Liver (tissue), 9 donors: ENCODE measurements around the gene ANKRA2. TPM values are rescaled to one million over a fixed set of nuclear protein-coding genes. Genes with fewer than 3 reads are reported as not detected.
A peak's percentile ranks its signal among the peaks of the same experiment; 100 is the strongest.

Source experiments
- DNase-seq: peaks from one replicate; pipeline ENCODE4 v3.0.0-alpha.2; 2017; ENCODE audit warnings: low spot score
- H3K27ac ChIP-seq, 2 donors: one replicate each; pipeline ENCODE4 v1.7.0; 2013; ENCODE audit warnings: inconsistent platforms in 2 of 2, low read length in 2 of 2, control low read depth in 1 of 2, low read depth in 1 of 2, mild to moderate bottlenecking in 1 of 2
- H3K27me3 ChIP-seq, 4 donors: one replicate each; pipeline versions ENCODE4 v1.6.1 to v1.7.0; 2013; ENCODE audit warnings: low read length in 3 of 4, inconsistent platforms in 1 of 4, mild to moderate bottlenecking in 1 of 4, moderate library complexity in 1 of 4; ENCODE audit not compliant: control insufficient read depth in 4 of 4, insufficient read depth in 4 of 4
- H3K36me3 ChIP-seq, 4 donors: one replicate each; pipeline versions ENCODE4 v1.6.1 to v1.7.0; 2013; ENCODE audit warnings: low read length in 3 of 4, mild to moderate bottlenecking in 3 of 4, low read depth in 1 of 4, moderate library complexity in 1 of 4; ENCODE audit not compliant: control insufficient read depth in 4 of 4, insufficient read depth in 3 of 4
- H3K4me1 ChIP-seq, 4 donors: one replicate each; pipeline versions ENCODE4 v1.6.1 to v1.7.0; 2013; ENCODE audit warnings: low read length in 3 of 4, mild to moderate bottlenecking in 3 of 4, moderate library complexity in 1 of 4; ENCODE audit not compliant: control insufficient read depth in 4 of 4, insufficient read depth in 4 of 4
- H3K4me3 ChIP-seq, 3 donors: one replicate each; pipeline versions ENCODE4 v1.6.1 to v1.7.0; 2013; ENCODE audit warnings: low read length in 3 of 3, control low read depth in 1 of 3, low read depth in 1 of 3, mild to moderate bottlenecking in 1 of 3
- H3K9ac ChIP-seq, 2 donors: one replicate each; pipeline ENCODE4 v1.7.0; 2013; ENCODE audit warnings: low read length in 2 of 2, mild to moderate bottlenecking in 2 of 2, moderate library complexity in 2 of 2, control low read depth in 1 of 2, low read depth in 1 of 2
- H3K9me3 ChIP-seq, 4 donors: one replicate each; pipeline versions ENCODE4 v1.6.1 to v1.7.0; 2013; ENCODE audit warnings: low read length in 3 of 4; ENCODE audit not compliant: control insufficient read depth in 4 of 4
- FOXA1 ChIP-seq: IDR thresholded peaks from 2 replicates; pipeline ENCODE4 v1.6.1; 2016; ENCODE audit warnings: antibody characterized with exemption
- FOXA2 ChIP-seq: IDR thresholded peaks from 2 replicates; pipeline ENCODE4 v1.6.1; 2016; ENCODE audit warnings: antibody characterized with exemption
- GABPA ChIP-seq, 2 donors: IDR thresholded peaks in 1 of 2; conservative IDR thresholded peaks in 1 of 2; 2 replicates each; pipeline ENCODE4 v1.6.1; 2016; ENCODE audit warnings: antibody characterized with exemption in 2 of 2, mild to moderate bottlenecking in 1 of 2, moderate library complexity in 1 of 2
- HNF4A ChIP-seq, 2 donors: conservative IDR thresholded peaks; 2 replicates each; pipeline ENCODE4 v1.6.1; 2016; ENCODE audit warnings: antibody characterized with exemption in 2 of 2, mild to moderate bottlenecking in 2 of 2
- HNF4G ChIP-seq: IDR thresholded peaks from 2 replicates; pipeline ENCODE4 v1.6.1; 2016; ENCODE audit warnings: antibody characterized with exemption
- JUND ChIP-seq, 2 donors: IDR thresholded peaks; 2 replicates each; pipeline ENCODE4 v1.6.1; 2016; ENCODE audit warnings: antibody characterized with exemption in 2 of 2
- NR2F2 ChIP-seq: IDR thresholded peaks from 2 replicates; pipeline ENCODE4 v1.6.1; 2016; ENCODE audit warnings: antibody characterized with exemption
- RAD21 ChIP-seq, 2 donors: IDR thresholded peaks; 2 replicates each; pipeline ENCODE4 v1.6.1; 2016; ENCODE audit warnings: antibody characterized with exemption in 2 of 2, mild to moderate bottlenecking in 2 of 2
- RXRA ChIP-seq, 2 donors: IDR thresholded peaks; 2 replicates each; pipeline ENCODE4 v1.6.1; 2017 to 2018; ENCODE audit warnings: antibody characterized with exemption in 2 of 2, mild to moderate bottlenecking in 1 of 2
- SP1 ChIP-seq: IDR thresholded peaks from 2 replicates; pipeline ENCODE4 v1.6.1; 2018; ENCODE audit warnings: antibody characterized with exemption, mild to moderate bottlenecking
- TAF1 ChIP-seq: conservative IDR thresholded peaks from 2 replicates; pipeline ENCODE4 v1.6.1; 2016; ENCODE audit warnings: antibody characterized with exemption, mild to moderate bottlenecking
- YY1 ChIP-seq: IDR thresholded peaks from 2 replicates; pipeline ENCODE4 v1.6.1; 2016; ENCODE audit warnings: antibody characterized with exemption, mild to moderate bottlenecking
- WGBS: extraction: QIAGEN DNeasy Blood & Tissue Kit; methylation state at CpG from one replicate; pipeline ENCODE4 v1.1.7; 2013; 5-methylcytosine and 5-hydroxymethylcytosine counted together
- polyA plus RNA-seq, 2 donors: library from polyadenylated mRNA; stranded (reverse) in 1 of 2; unstranded in 1 of 2; fragments of 200-250 nt in 1 of 2; fragments of >200 nt in 1 of 2; fragmentation: Nextera tagmentation in 1 of 2; extraction: Ambion mirVana in 1 of 2; gene quantifications; one replicate each; pipeline versions ENCODE4 v1.2.1 to v1.2.3, GENCODE V29; 2013 to 2015
- total RNA-seq, 2 donors: library from RNA; depleted of rRNA; stranded (reverse); fragments of >200 nt; gene quantifications; one replicate each; pipeline ENCODE4 v1.2.3, GENCODE V29; 2014
- TF ChIP-seq, protein P1 (sequence below): IDR thresholded peaks from 2 replicates; pipeline ENCODE4 v1.6.1; 2016; ENCODE audit warnings: antibody characterized with exemption
- TF ChIP-seq, protein P2 (sequence below): fragments of 150-350 bp; IDR thresholded peaks from 2 replicates; pipeline ENCODE4 v1.5.1; 2017; ENCODE audit warnings: improper control_type of control experiment, low read depth, low read length; ENCODE audit not compliant: missing input control
- TF ChIP-seq, protein P3 (sequence below): IDR thresholded peaks from 2 replicates; pipeline ENCODE4 v1.6.1; 2016; ENCODE audit warnings: antibody characterized with exemption, mild to moderate bottlenecking
- TF ChIP-seq, protein P4 (sequence below): IDR thresholded peaks from 2 replicates; pipeline ENCODE4 v1.6.1; 2016; ENCODE audit warnings: antibody characterized with exemption
- TF ChIP-seq, protein P5 (sequence below): IDR thresholded peaks from 2 replicates; pipeline ENCODE4 v1.6.1; 2016; ENCODE audit warnings: antibody characterized with exemption
- donor health status: healthy.
- donor health status: healthy.
- donor health status: healthy.
- donor health status: healthy.
- donor health status: healthy.

ANKRA2 gene
- total and polyA plus RNA-seq, 4 donors: 5.9 to 17.0 (median 14.5) TPM

DNA sequence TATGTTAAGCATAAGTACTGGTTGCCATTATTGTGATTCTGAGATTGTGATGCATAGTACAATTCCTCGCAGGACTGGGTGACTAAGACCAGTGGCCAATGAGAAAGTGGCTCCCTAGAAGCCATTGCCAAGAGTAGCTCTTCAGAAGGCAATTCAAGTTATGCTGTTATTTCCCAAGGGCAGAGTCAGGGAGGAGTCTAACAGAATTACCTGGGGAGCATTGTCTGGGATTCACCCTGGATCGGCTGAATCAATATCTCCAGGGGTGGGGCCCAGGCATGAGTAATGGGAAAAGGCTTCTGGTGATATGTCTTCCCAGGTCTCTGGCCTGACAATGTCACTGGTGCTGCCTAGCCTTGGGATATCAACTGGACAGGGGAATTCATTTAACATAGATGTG lies 49.6 kb upstream of the ANKRA2 start:
- WGBS: 88% methylated on average over 2 of the region's 2 CpGs
- H3K36me3 ChIP-seq: no peaks in the 10 kb centered on the region
- no peak for DNase-seq
- H3K4me1 ChIP-seq: peaks cover 0 to 9% (median 0%) of the 10 kb centered on the region in 4 donors
- H3K9ac ChIP-seq: no peak overlapping the region
- H3K9me3 ChIP-seq: no peaks in the 10 kb centered on the region
- H3K27me3 ChIP-seq: no peaks in the 10 kb centered on the region
- H3K4me3 ChIP-seq: no peak overlapping the region
- H3K27ac ChIP-seq: no peak overlapping the region
- TF ChIP-seq RAD21 (IDR thresholded peaks at IDR 0.05) (no peak), RXRA (IDR thresholded peaks at IDR 0.05) (no peak), FOXA2 (no peak)
- TF ChIP-seq, protein P1, sequence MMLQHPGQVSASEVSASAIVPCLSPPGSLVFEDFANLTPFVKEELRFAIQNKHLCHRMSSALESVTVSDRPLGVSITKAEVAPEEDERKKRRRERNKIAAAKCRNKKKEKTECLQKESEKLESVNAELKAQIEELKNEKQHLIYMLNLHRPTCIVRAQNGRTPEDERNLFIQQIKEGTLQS: no peak
- TF ChIP-seq, protein P2, sequence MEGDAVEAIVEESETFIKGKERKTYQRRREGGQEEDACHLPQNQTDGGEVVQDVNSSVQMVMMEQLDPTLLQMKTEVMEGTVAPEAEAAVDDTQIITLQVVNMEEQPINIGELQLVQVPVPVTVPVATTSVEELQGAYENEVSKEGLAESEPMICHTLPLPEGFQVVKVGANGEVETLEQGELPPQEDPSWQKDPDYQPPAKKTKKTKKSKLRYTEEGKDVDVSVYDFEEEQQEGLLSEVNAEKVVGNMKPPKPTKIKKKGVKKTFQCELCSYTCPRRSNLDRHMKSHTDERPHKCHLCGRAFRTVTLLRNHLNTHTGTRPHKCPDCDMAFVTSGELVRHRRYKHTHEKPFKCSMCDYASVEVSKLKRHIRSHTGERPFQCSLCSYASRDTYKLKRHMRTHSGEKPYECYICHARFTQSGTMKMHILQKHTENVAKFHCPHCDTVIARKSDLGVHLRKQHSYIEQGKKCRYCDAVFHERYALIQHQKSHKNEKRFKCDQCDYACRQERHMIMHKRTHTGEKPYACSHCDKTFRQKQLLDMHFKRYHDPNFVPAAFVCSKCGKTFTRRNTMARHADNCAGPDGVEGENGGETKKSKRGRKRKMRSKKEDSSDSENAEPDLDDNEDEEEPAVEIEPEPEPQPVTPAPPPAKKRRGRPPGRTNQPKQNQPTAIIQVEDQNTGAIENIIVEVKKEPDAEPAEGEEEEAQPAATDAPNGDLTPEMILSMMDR: no peak

DNA sequence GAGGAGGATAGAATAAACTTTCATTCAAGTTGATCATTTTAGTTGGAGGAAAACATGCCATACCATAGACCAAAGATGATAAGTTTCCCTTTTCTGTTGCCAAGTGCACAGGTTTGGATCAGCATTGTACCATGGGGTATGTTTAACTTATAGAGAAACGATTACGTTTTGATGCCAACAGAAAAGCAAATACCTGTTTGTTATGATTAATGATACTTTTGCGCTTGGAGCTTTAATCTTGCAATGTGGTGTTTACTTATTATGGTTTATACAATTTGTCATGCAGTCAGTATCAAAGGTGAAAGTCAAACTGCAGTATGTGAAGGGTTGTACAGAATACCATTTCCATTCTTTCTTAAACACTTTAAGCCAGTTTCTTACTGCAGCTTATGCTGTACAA lies 47.4 kb upstream of the ANKRA2 start:
- peak overlapping the region in 1 of 2 donors; percentile 26 for H3K27ac ChIP-seq
- no peaks in the 10 kb centered on the region for H3K27me3 ChIP-seq
- no peak overlapping the region for H3K9ac ChIP-seq
- H3K36me3 ChIP-seq: no peaks in the 10 kb centered on the region
- no peaks in the 10 kb centered on the region for H3K9me3 ChIP-seq
- TF ChIP-seq, protein P1: no peak
- TF ChIP-seq YY1 (no peak), SP1 (no peak), HNF4A (conservative IDR thresholded peaks at IDR 0.05) (peak; percentile 56 to 75), NR2F2 (no peak), TAF1 (no peak), HNF4G (no peak), FOXA2 (peak; percentile 35), FOXA1 (peak; percentile 32)
- H3K4me1 ChIP-seq: peaks cover 0 to 9% (median 0%) of the 10 kb centered on the region in 4 donors
- no peak for DNase-seq
- 26% methylated on average over 3 of the region's 3 CpGs for WGBS
- H3K4me3 ChIP-seq: no peak overlapping the region

DNA sequence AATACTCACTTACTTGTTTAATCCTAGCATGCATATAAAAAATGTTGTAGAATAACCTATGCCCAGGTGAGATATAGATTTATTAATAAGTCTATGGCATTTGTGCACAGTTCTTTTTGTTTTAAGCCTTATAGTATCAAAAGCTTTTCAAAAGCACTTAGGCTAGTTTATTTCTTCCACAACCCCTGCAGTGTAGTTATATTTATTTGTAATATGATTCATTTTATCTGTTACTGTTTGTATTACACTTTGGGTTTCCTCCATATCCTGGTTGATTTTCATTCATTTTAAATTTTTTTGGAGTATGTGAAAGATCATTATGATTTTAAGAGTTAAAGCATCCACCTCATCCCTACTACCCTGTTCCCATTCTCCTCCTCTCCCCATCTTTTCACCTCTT lies 41.8 kb upstream of the ANKRA2 start:
- Histone ChIP-seq H3K4me1 (peaks cover 0 to 4% (median 2%) of the 10 kb centered on the region in 4 donors), H3K4me3 (no peak overlapping the region), H3K36me3 (no peaks in the 10 kb centered on the region), H3K27me3 (no peaks in the 10 kb centered on the region), H3K9me3 (no peaks in the 10 kb centered on the region), H3K9ac (no peak overlapping the region), H3K27ac (no peak overlapping the region)
- no peak for DNase-seq
- TF ChIP-seq HNF4A (conservative IDR thresholded peaks at IDR 0.05) (no peak), TAF1 (no peak), HNF4G (no peak), JUND (IDR thresholded peaks at IDR 0.05) (no peak), RAD21 (IDR thresholded peaks at IDR 0.05) (no peak), GABPA (IDR thresholded peaks at IDR 0.05 in 1 of 2, conservative IDR thresholded peaks at IDR 0.05 in 1 of 2) (no peak)
- TF ChIP-seq, protein P1: no peak
- TF ChIP-seq, protein P3, sequence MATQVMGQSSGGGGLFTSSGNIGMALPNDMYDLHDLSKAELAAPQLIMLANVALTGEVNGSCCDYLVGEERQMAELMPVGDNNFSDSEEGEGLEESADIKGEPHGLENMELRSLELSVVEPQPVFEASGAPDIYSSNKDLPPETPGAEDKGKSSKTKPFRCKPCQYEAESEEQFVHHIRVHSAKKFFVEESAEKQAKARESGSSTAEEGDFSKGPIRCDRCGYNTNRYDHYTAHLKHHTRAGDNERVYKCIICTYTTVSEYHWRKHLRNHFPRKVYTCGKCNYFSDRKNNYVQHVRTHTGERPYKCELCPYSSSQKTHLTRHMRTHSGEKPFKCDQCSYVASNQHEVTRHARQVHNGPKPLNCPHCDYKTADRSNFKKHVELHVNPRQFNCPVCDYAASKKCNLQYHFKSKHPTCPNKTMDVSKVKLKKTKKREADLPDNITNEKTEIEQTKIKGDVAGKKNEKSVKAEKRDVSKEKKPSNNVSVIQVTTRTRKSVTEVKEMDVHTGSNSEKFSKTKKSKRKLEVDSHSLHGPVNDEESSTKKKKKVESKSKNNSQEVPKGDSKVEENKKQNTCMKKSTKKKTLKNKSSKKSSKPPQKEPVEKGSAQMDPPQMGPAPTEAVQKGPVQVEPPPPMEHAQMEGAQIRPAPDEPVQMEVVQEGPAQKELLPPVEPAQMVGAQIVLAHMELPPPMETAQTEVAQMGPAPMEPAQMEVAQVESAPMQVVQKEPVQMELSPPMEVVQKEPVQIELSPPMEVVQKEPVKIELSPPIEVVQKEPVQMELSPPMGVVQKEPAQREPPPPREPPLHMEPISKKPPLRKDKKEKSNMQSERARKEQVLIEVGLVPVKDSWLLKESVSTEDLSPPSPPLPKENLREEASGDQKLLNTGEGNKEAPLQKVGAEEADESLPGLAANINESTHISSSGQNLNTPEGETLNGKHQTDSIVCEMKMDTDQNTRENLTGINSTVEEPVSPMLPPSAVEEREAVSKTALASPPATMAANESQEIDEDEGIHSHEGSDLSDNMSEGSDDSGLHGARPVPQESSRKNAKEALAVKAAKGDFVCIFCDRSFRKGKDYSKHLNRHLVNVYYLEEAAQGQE: no peak
- TF ChIP-seq, protein P2: no peak
- TF ChIP-seq, protein P4, sequence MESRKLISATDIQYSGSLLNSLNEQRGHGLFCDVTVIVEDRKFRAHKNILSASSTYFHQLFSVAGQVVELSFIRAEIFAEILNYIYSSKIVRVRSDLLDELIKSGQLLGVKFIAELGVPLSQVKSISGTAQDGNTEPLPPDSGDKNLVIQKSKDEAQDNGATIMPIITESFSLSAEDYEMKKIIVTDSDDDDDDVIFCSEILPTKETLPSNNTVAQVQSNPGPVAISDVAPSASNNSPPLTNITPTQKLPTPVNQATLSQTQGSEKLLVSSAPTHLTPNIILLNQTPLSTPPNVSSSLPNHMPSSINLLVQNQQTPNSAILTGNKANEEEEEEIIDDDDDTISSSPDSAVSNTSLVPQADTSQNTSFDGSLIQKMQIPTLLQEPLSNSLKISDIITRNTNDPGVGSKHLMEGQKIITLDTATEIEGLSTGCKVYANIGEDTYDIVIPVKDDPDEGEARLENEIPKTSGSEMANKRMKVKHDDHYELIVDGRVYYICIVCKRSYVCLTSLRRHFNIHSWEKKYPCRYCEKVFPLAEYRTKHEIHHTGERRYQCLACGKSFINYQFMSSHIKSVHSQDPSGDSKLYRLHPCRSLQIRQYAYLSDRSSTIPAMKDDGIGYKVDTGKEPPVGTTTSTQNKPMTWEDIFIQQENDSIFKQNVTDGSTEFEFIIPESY: no peak
- TF ChIP-seq, protein P5, sequence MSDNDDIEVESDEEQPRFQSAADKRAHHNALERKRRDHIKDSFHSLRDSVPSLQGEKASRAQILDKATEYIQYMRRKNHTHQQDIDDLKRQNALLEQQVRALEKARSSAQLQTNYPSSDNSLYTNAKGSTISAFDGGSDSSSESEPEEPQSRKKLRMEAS: no peak
